Activated gamma-delta T cell (primary cell): Measurements from ENCODE around the gene MROH9.
"Not testable (repeated sequence)": the region's sequence is repeated elsewhere in the genome, so short reads cannot be mapped to it uniquely, and the experiment has no call there.

Source experiments
- DNase-seq: peaks from one replicate; lab custom pipeline; 2025; lab: John Stamatoyannopoulos, UW
- total RNA-seq, 2 donors: gene quantifications; one replicate each; lab custom pipeline; 2026; lab: John Stamatoyannopoulos, UW

MROH9 gene
- total RNA-seq: 0 to 0.09 reads per million in 2 donors

- DNase-seq: no peak
Observed at GRCh38 chr1:170935231-170935630, at the start of gene MROH9. Gene MROH9 (plus strand): TSS chr1:170935534. CDS start chr1:170945557, 10,023 bp downstream.

DNA sequence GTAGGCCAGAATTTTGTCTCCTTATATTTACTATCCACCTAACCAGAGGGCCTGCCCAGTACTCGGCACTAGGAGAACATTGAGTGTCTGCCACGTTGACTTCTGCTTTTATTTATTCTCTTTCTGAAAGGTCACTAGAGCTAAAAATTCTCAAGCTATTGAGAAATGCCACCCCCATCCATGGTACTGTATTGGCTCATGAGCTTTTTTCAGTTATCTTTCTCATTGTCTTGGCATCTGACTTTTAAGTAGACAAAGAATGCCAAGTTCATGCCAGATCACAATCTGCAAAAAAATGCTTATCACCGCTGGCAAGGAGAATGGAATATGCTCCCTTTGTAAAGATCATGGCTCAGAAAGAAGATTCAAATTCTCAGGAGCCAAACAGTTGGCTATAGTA, 49.8 kb upstream of the MROH9 start:
- no peak for DNase-seq

- DNase-seq: no peak
Observed at GRCh38 chr1:170886460-170886859, 48.9 kb upstream of the MROH9 start.

DNA sequence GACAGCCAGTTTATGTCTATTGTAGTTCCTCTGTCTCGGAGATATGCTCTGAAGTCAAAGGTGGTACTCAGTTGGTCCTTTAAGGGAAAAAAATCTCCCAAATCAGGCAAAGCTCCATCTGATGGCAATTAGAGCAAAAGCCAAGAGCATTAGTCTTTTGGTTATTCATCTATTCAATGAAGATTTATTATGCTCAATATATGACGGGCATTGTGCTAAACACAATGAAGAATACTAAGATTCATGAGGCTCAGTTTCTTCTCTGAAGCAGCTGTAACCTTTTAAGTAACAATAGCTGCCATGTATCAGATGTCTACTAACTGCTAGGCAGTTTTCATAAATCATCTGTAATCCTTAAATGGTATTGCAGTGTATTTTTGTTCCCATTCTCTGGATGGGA, 47.6 kb upstream of the MROH9 start:
- DNase-seq: no peak

GRCh38 chr1:170891872-170892271, 43.5 kb upstream of the MROH9 start:
- DNase-seq: no peak

DNA sequence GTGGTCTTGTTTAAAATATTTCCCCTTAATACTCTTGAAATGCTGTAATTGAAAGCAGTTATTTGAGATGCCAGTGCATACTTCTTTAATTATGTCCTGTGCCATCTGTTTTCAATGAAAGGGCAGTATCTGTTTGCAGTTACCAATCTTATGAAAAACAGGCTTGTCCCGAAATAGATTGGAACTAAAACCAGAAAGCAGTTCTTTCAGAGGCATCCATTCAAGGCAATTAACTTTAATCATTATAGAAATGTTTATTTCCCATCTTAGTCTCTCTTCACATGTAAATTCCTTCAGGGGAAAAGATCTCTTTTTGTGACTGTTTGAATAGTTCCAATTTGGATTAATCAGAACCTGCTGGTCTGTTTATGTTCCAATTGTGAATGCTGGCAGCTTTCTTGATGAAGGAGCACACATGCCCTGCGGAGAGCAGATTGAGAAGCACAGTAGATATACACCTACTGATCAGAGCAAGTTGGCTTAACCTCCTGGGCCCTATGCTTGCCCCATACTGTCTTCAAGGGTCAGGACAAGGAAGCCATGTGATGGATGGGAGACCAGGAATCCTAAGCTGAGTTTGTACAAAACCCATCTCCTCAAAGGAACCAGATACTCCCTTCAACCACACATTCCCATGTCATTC, 41.6 kb upstream of the MROH9 start:
- DNase-seq: no peak

- no peak for DNase-seq
Observed at GRCh38 chr1:170903961-170904360, 31.4 kb upstream of the MROH9 start.

DNA sequence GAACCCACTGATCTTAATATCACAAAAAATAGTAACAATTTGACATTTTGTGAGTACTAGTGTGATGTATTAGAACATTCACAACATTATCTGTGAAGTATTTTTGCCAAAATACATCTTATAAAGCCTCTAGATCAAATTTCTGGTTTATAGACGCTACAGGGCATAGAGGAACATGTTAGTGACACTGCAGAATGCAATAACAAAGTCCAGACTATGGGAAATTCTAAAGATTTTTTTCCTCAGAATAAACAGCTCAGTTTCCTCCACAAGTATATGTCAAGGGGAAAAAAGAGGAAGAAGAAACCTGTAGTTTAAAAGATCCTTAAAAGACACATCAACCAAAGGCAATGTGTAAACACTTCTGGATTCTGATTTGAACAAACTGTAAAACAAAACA, 26.4 kb upstream of the MROH9 start:
- DNase-seq: no peak

GRCh38 chr1:170910273-170910672, 25.1 kb upstream of the MROH9 start:
- no peak for DNase-seq

- no peak for DNase-seq
Observed at GRCh38 chr1:170917373-170917772, 18.0 kb upstream of the MROH9 start.

DNA sequence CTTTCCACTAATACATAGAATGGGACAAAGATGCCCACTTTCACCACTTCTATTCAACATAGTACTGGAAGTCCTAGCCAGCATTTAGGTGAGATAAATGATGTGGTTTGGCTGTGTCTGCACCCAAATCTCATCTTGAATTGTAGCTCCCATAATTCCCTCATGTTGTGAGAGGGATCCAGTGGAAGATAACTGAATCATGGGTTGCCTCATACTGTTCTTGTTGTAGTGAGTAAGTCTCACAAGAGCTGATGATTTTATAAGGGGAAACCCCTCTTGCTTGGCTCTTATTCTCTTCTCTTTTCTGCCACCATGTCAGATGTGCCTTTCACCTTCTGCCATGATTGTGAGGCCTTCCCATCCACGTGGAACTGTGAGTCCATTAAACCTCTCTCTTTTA, 10.7 kb upstream of the MROH9 start:
- DNase-seq: not testable (repeated sequence)

GRCh38 chr1:170927955-170928840, 7.1 kb upstream of the MROH9 start:
- no peak for DNase-seq

- no peak for DNase-seq
Observed at GRCh38 chr1:170929412-170929834, 5.9 kb upstream of the MROH9 start.

- DNase-seq: no peak
Observed at GRCh38 chr1:170929835-170930554, 5.3 kb upstream of the MROH9 start.

GRCh38 chr1:170931650-170932049, 3.7 kb upstream of the MROH9 start:
- DNase-seq: no peak

- DNase-seq: no peak
Observed at GRCh38 chr1:170932236-170932635, 3.1 kb upstream of the MROH9 start.

GRCh38 chr1:170938281-170938680, 2.9 kb downstream of the MROH9 start:
- DNase-seq: no peak

GRCh38 chr1:170939476-170939875, 4.1 kb downstream of the MROH9 start:
- no peak for DNase-seq

DNA sequence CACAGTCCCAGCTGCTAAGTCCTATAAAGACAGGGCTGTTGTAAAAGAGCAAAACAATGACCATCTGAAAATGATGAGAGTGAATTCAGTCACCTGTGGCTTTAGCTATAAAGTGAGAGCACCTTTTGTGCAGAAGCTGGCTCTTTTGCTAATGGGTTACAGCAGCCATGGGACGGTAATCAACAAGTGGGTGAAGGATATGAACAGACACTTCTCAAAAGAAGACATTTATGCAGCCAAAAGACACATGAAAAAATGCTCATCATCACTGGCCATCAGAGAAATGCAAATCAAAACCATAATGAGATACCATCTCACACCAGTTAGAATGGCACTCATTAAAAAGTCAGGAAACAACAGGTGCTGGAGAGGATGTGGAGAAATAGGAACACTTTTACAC, 16.4 kb downstream of the MROH9 start:
- DNase-seq: not testable (repeated sequence)

- DNase-seq: no peak
Observed at GRCh38 chr1:170959385-170959784, 24.1 kb downstream of the MROH9 start.

- DNase-seq: no peak
Observed at GRCh38 chr1:170964506-170964905, 29.2 kb downstream of the MROH9 start.
